Type B pancreatic cell (in vitro differentiated cells): ENCODE measurements around the gene RPRM. TPM values are rescaled to one million over a fixed set of nuclear protein-coding genes. Genes with fewer than 3 reads are reported as not detected.
"Not testable (repeated sequence)": the region's sequence is repeated elsewhere in the genome, so short reads cannot be mapped to it uniquely, and the experiment has no call there.

ENCODE experiments used
- DNase-seq: peaks from one replicate; pipeline ENCODE4 v3.0.0; 2021; ENCODE audit warnings: mixed read lengths; ENCODE audit not compliant: unreplicated experiment; ENCODE audit errors: extremely low spot score
- H3K27ac Mint-ChIP-seq: 2 replicates; pipeline ENCODE4 v1.8.0; 2021; ENCODE audit warnings: mild to moderate bottlenecking, mixed read lengths
- H3K27me3 Mint-ChIP-seq: 2 replicates; pipeline ENCODE4 v1.8.0; 2021; ENCODE audit warnings: mixed read lengths
- H3K36me3 Mint-ChIP-seq: 2 replicates; pipeline ENCODE4 v1.8.0; 2021; ENCODE audit warnings: mixed read lengths
- H3K4me1 Mint-ChIP-seq: one replicate; pipeline ENCODE4 v1.8.0; 2021; ENCODE audit warnings: mixed read lengths; ENCODE audit not compliant: unreplicated experiment
- H3K4me3 Mint-ChIP-seq: 2 replicates; pipeline ENCODE4 v1.8.0; 2021; ENCODE audit warnings: mild to moderate bottlenecking, mixed read lengths
- H3K9me3 Mint-ChIP-seq: 2 replicates; pipeline ENCODE4 v1.8.0; 2021; ENCODE audit warnings: mixed read lengths
- total RNA-seq: library from RNA; stranded (reverse); gene quantifications from 2 replicates; pipeline ENCODE4 v1.2.1, GENCODE V29; 2021; ENCODE audit warnings: low replicate concordance
- TF ChIP-seq, protein P1 (sequence below): fragments of 200-600 bp; sonication (generic); conservative IDR thresholded peaks from 2 replicates; pipeline ENCODE4 v1.5.0; 2021; ENCODE audit warnings: antibody characterized with exemption, mild to moderate bottlenecking

The RPRM gene
- total RNA-seq, 1 donor from 2014 or later: 7.3 TPM

DNA sequence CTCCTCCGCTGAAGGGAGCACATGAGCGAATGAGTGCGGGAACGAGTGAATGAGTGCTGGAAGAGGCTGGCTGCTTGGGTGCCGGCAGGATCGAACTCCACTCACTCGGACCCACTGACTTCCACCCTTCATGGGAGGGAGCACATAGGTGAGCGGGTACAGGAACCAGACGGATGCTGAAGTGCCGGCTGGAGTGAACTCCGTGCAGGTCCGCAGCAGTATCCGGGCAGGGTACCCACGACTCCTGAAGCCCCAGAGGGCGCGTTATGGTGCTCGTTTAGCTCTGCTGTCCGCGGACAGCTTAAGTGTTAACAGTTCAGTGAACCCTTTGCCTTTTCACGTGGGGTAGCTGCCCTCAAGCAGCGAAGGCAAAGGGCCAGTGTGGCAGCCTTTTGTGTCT is 23.2 kb downstream of the RPRM start:
- TF ChIP-seq, protein P1, sequence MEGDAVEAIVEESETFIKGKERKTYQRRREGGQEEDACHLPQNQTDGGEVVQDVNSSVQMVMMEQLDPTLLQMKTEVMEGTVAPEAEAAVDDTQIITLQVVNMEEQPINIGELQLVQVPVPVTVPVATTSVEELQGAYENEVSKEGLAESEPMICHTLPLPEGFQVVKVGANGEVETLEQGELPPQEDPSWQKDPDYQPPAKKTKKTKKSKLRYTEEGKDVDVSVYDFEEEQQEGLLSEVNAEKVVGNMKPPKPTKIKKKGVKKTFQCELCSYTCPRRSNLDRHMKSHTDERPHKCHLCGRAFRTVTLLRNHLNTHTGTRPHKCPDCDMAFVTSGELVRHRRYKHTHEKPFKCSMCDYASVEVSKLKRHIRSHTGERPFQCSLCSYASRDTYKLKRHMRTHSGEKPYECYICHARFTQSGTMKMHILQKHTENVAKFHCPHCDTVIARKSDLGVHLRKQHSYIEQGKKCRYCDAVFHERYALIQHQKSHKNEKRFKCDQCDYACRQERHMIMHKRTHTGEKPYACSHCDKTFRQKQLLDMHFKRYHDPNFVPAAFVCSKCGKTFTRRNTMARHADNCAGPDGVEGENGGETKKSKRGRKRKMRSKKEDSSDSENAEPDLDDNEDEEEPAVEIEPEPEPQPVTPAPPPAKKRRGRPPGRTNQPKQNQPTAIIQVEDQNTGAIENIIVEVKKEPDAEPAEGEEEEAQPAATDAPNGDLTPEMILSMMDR: no peak
- Mint-ChIP-seq H3K9me3 (no peaks in the 10 kb centered on the region), H3K27me3 (peaks cover 7% of the 10 kb centered on the region), H3K4me1 (no peaks in the 10 kb centered on the region), H3K4me3 (no peak overlapping the region), H3K27ac (no peak overlapping the region), H3K36me3 (no peaks in the 10 kb centered on the region)
- no peak for DNase-seq

GRCh38 chr2:153451611-153452010 is 27.0 kb downstream of the RPRM start:
- no peak for DNase-seq
- H3K9me3 Mint-ChIP-seq: no peaks in the 10 kb centered on the region
- TF ChIP-seq, protein P1: no peak
- H3K27ac Mint-ChIP-seq: no peak overlapping the region
- no peak overlapping the region for H3K4me3 Mint-ChIP-seq
- H3K4me1 Mint-ChIP-seq: no peaks in the 10 kb centered on the region
- H3K36me3 Mint-ChIP-seq: no peaks in the 10 kb centered on the region
- H3K27me3 Mint-ChIP-seq: peaks cover 4% of the 10 kb centered on the region

DNA sequence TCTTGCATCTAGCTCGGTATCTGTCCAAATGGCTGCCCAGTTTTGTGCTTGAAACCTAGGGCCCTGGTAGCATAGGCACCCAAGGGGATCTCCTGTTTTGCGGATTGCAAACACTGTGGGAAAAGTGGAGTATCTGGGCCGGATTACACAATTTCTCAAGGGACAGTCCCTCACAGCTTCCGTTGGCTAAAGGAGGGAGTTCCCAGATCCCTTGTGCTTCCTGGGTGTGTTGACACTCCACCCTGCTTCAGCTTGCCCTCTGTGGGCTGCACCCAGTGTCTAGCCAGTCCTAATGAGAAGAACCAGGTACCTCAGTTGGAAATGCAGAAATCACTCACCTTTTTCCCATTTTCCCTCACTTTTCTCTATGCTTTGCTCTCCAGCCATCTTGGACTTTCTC is 35.5 kb downstream of the RPRM start:
- Mint-ChIP-seq H3K36me3 (no peaks in the 10 kb centered on the region), H3K27me3 (peaks cover 3% of the 10 kb centered on the region), H3K4me3 (no peak overlapping the region), H3K4me1 (no peaks in the 10 kb centered on the region), H3K9me3 (peaks cover 3% of the 10 kb centered on the region), H3K27ac (no peak overlapping the region)
- TF ChIP-seq, protein P1: no peak
- DNase-seq: no peak

GRCh38 chr2:153442616-153443015 is 35.9 kb downstream of the RPRM start:
- not testable (repeated sequence) for H3K27ac Mint-ChIP-seq, H3K9me3 Mint-ChIP-seq, H3K4me3 Mint-ChIP-seq, H3K36me3 Mint-ChIP-seq, DNase-seq, H3K27me3 Mint-ChIP-seq, H3K4me1 Mint-ChIP-seq

DNA sequence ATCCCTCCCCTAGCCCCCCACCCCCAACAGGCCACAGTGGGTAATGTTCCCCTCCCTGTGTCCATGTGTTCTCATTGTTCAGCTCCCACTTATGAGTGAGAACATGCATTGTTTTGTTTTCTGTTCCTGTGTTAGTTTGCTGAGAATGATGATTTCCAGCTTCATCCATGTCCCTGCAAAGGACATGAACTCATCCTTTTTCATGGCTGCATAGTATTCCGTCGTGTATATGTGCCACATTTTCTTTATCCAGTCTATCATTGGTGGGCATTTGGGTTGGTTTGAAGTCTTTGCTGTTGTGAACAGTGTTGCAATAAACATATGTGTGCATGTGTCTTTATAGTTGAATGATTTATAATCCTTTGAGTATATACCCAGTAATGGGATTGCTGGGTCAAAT is 38.5 kb downstream of the RPRM start:
- not testable (repeated sequence) for DNase-seq, H3K27ac Mint-ChIP-seq, H3K9me3 Mint-ChIP-seq, H3K36me3 Mint-ChIP-seq, H3K4me1 Mint-ChIP-seq, H3K4me3 Mint-ChIP-seq, H3K27me3 Mint-ChIP-seq

DNA sequence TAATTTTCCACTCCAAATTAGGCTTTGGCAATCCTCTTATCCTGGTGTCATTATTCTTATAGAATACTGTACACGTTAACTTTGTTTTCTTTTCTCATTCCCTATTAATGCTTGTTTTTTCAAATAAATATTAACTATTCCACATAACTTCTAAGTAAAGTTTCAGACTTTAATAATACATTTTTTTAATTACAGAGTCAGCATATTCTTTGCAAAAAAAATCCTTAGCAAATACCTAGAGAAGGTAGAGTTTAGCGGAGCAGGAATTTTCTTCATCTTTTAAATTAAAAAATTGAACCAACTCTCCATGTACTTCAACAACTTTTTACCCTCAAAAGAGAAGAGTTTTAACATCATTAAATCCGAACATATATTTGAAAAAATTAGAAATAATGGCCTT is 45.2 kb downstream of the RPRM start:
- H3K27me3 Mint-ChIP-seq: no peaks in the 10 kb centered on the region
- H3K27ac Mint-ChIP-seq: no peak overlapping the region
- H3K4me3 Mint-ChIP-seq: no peak overlapping the region
- DNase-seq: no peak
- no peaks in the 10 kb centered on the region for H3K9me3 Mint-ChIP-seq
- TF ChIP-seq, protein P1: no peak
- no peaks in the 10 kb centered on the region for H3K36me3 Mint-ChIP-seq
- H3K4me1 Mint-ChIP-seq: no peaks in the 10 kb centered on the region

GRCh38 chr2:153432381-153432780 is 46.2 kb downstream of the RPRM start:
- TF ChIP-seq, protein P1: no peak
- DNase-seq: no peak
- no peak overlapping the region for H3K27ac Mint-ChIP-seq
- H3K9me3 Mint-ChIP-seq: no peaks in the 10 kb centered on the region
- no peaks in the 10 kb centered on the region for H3K36me3 Mint-ChIP-seq
- H3K4me1 Mint-ChIP-seq: no peaks in the 10 kb centered on the region
- H3K4me3 Mint-ChIP-seq: no peak overlapping the region
- no peaks in the 10 kb centered on the region for H3K27me3 Mint-ChIP-seq
